SU-DHL-6 (cell line): ENCODE measurements around the gene DRP2.

ENCODE experiments used
- H2AFZ ChIP-seq: fragments of 200-600 bp; sonication (generic); 2 replicates; pipeline ENCODE4 v1.6.1; 2014; ENCODE audit warnings: low read depth, mild to moderate bottlenecking, moderate library complexity, mixed read lengths, antibody characterized with exemption, low read length; ENCODE audit not compliant: severe bottlenecking
- H3F3A ChIP-seq: fragments of 200-600 bp; shearing (Covaris generic); 2 replicates; pipeline ENCODE4 v1.6.0; 2016; ENCODE audit warnings: antibody characterized with exemption, mild to moderate bottlenecking; ENCODE audit not compliant: insufficient read depth
- H3K27ac ChIP-seq: fragments of 200-600 bp; sonication (generic); 2 replicates; pipeline ENCODE4 v1.5.1; 2016; ENCODE audit warnings: low read depth, mild to moderate bottlenecking, low read length, moderate library complexity, mixed read lengths
- H3K27me3 ChIP-seq: fragments of 200-600 bp; sonication (generic), shearing (Covaris generic); 2 replicates; pipeline ENCODE4 v1.6.0; 2014; ENCODE audit warnings: mild to moderate bottlenecking, low read length
- H3K36me3 ChIP-seq: fragments of 200-600 bp; sonication (generic); 2 replicates; pipeline ENCODE4 v1.6.1; 2014; ENCODE audit warnings: mild to moderate bottlenecking, low read length, mixed read lengths
- H3K4me2 ChIP-seq: fragments of 300-600, 200-600 bp; shearing (Covaris generic), sonication (generic); 2 replicates; pipeline ENCODE4 v1.6.0; 2014; ENCODE audit warnings: low read length, low read depth, mild to moderate bottlenecking; ENCODE audit not compliant: poor library complexity, severe bottlenecking
- H3K4me3 ChIP-seq: fragments of 200-600 bp; sonication (generic); 2 replicates; pipeline ENCODE4 v1.5.1; 2014; ENCODE audit warnings: antibody characterized with exemption, low read length, mild to moderate bottlenecking, mixed read lengths; ENCODE audit not compliant: insufficient read depth, poor library complexity, severe bottlenecking
- H3K79me2 ChIP-seq: fragments of 200-600 bp; sonication (generic); 2 replicates; pipeline ENCODE4 v1.6.1; 2014; ENCODE audit warnings: mild to moderate bottlenecking, low read length, moderate library complexity; ENCODE audit not compliant: insufficient read depth
- H3K9ac ChIP-seq: fragments of 200-600 bp; sonication (generic); 2 replicates; pipeline ENCODE4 v1.7.0; 2014; ENCODE audit warnings: mild to moderate bottlenecking, low read length
- H3K9me2 ChIP-seq: fragments of 200-600 bp; sonication (generic); replicated peaks from 2 replicates; pipeline ENCODE4 v1.6.1; 2014; ENCODE audit warnings: low read length; ENCODE audit not compliant: insufficient read depth
- H3K9me3 ChIP-seq: fragments of 200-600 bp; sonication (generic); 2 replicates; pipeline ENCODE4 v1.6.1; 2014; ENCODE audit warnings: low read length, mixed read lengths; ENCODE audit not compliant: insufficient read depth
- H4K20me1 ChIP-seq: fragments of 200-600 bp; sonication (generic); 2 replicates; pipeline ENCODE4 v1.6.1; 2014; ENCODE audit warnings: low read depth, mild to moderate bottlenecking, antibody characterized with exemption, low read length, moderate library complexity, mixed read lengths
- EZH2phosphoT487 ChIP-seq: fragments of 200-600 bp; sonication (generic), shearing (Covaris generic); conservative IDR thresholded peaks from 2 replicates; pipeline ENCODE4 v1.6.1; 2018; ENCODE audit warnings: mild to moderate bottlenecking, antibody characterized with exemption, low read length, moderate library complexity, mixed read lengths
- TF ChIP-seq, protein P1 (sequence below): fragments of 200-600 bp; sonication (generic); IDR thresholded peaks from one replicate; pipeline ENCODE4 v1.5.1; 2017; ENCODE audit warnings: antibody characterized with exemption, mild to moderate bottlenecking, low read length, moderate library complexity; ENCODE audit not compliant: insufficient read depth, poor library complexity, severe bottlenecking

The DRP2 gene

GRCh38 chrX:101241531-101241930, 21.9 kb downstream of the DRP2 start:
- no peak overlapping the region for H2AFZ ChIP-seq
- no peaks in the 10 kb centered on the region for H4K20me1 ChIP-seq
- no peaks in the 10 kb centered on the region for H3F3A ChIP-seq
- no peaks in the 10 kb centered on the region for H3K9me2 ChIP-seq
- no peak overlapping the region for H3K4me3 ChIP-seq
- no peaks in the 10 kb centered on the region for H3K27me3 ChIP-seq
- TF ChIP-seq EZH2phosphoT487 = no peak
- TF ChIP-seq, protein P1, sequence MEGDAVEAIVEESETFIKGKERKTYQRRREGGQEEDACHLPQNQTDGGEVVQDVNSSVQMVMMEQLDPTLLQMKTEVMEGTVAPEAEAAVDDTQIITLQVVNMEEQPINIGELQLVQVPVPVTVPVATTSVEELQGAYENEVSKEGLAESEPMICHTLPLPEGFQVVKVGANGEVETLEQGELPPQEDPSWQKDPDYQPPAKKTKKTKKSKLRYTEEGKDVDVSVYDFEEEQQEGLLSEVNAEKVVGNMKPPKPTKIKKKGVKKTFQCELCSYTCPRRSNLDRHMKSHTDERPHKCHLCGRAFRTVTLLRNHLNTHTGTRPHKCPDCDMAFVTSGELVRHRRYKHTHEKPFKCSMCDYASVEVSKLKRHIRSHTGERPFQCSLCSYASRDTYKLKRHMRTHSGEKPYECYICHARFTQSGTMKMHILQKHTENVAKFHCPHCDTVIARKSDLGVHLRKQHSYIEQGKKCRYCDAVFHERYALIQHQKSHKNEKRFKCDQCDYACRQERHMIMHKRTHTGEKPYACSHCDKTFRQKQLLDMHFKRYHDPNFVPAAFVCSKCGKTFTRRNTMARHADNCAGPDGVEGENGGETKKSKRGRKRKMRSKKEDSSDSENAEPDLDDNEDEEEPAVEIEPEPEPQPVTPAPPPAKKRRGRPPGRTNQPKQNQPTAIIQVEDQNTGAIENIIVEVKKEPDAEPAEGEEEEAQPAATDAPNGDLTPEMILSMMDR = no peak
- H3K9ac ChIP-seq = no peak overlapping the region
- H3K79me2 ChIP-seq = no peaks in the 10 kb centered on the region
- no peak overlapping the region for H3K4me2 ChIP-seq
- no peaks in the 10 kb centered on the region for H3K36me3 ChIP-seq
- H3K27ac ChIP-seq = no peak overlapping the region
- no peaks in the 10 kb centered on the region for H3K9me3 ChIP-seq

DNA sequence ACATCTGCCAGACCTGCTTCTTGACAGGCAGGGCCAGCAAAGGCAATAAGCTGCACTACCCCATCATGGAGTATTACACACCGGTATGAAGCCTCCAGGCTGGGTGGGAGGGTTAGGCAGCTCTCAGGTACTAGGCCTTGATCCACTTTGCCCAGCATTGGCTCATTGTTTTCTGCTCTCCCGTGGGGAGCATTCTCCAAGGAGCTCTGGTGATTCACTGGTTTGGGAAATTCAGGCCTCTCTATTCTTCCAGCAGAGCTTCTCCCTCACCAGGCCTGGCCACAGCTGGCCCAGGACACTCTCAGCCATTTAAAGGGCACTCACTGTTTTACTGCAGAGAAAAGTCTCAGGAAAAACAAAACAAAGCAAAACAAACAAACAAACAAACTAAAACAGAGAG, 33.0 kb downstream of the DRP2 start:
- Histone ChIP-seq H3F3A (no peaks in the 10 kb centered on the region), H3K9me3 (no peaks in the 10 kb centered on the region), H4K20me1 (no peaks in the 10 kb centered on the region), H3K9ac (no peak overlapping the region), H3K4me3 (no peak overlapping the region), H3K27me3 (no peaks in the 10 kb centered on the region), H3K9me2 (no peaks in the 10 kb centered on the region), H3K4me2 (no peak overlapping the region), H3K36me3 (no peaks in the 10 kb centered on the region), H2AFZ (no peak overlapping the region), H3K27ac (no peak overlapping the region), H3K79me2 (no peaks in the 10 kb centered on the region)
- no peak for TF ChIP-seq EZH2phosphoT487
- TF ChIP-seq, protein P1 = no peak

- H3K9me2 ChIP-seq = no peaks in the 10 kb centered on the region
- H3K4me3 ChIP-seq = no peak overlapping the region
- no peak overlapping the region for H3K4me2 ChIP-seq
- no peak overlapping the region for H2AFZ ChIP-seq
- no peaks in the 10 kb centered on the region for H3K79me2 ChIP-seq
- no peak overlapping the region for H3K9ac ChIP-seq
- no peaks in the 10 kb centered on the region for H4K20me1 ChIP-seq
- H3K27me3 ChIP-seq = no peaks in the 10 kb centered on the region
- H3K36me3 ChIP-seq = no peaks in the 10 kb centered on the region
- TF ChIP-seq, protein P1 = no peak
- TF ChIP-seq EZH2phosphoT487 = no peak
- H3K27ac ChIP-seq = no peak overlapping the region
- H3F3A ChIP-seq = no peaks in the 10 kb centered on the region
- H3K9me3 ChIP-seq = no peaks in the 10 kb centered on the region
Measured at GRCh38 chrX:101257448-101258258, 38.1 kb downstream of the DRP2 start.
